Hepatic stellate cell (primary cell): ENCODE results near the gene ZDHHC14.
"Not testable (repeated sequence)": the region's sequence is repeated elsewhere in the genome, so short reads cannot be mapped to it uniquely, and the experiment has no call there.

ENCODE experiments used
- DNase-seq: peaks from one replicate; pipeline ENCODE4 v3.0.0; 2011; ENCODE audit warnings: low spot score

The ZDHHC14 gene

GRCh38 chr6:157407646-157408045 lies 26.7 kb downstream of the ZDHHC14 start:
- no peak for DNase-seq

GRCh38 chr6:157408427-157408826 lies 27.4 kb downstream of the ZDHHC14 start:
- DNase-seq: not testable (repeated sequence)

GRCh38 chr6:157410045-157410444 lies 29.1 kb downstream of the ZDHHC14 start:
- peak; percentile 29 for DNase-seq

- DNase-seq: no peak
These were observed 30.4 kb downstream of the ZDHHC14 start for GRCh38 chr6:157411368-157411767.

GRCh38 chr6:157412791-157413190 lies 31.8 kb downstream of the ZDHHC14 start:
- no peak for DNase-seq

- DNase-seq: no peak
These were observed 39.5 kb downstream of the ZDHHC14 start for GRCh38 chr6:157420497-157420896.

- no peak for DNase-seq
These were observed 43.6 kb downstream of the ZDHHC14 start for GRCh38 chr6:157424491-157425020.

DNA sequence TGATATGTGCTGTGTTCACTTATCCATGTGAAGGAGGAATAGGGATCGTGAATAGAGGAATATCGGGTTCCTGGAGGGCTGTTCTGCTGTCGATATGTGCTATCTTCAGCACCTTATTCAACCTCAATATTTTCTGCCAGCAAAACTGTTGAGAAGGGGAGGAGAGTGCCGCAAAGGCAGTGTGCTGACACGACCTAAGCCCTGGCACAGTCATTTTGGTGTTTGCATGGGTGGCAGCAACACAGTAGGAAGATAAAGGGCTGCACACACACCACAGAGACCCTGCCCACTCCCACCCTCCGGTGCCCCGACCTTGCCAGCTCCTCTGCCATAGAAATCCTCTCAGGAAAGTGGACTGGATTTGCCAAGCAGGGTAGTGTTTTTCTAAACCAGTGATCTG lies 47.0 kb downstream of the ZDHHC14 start:
- DNase-seq: no peak

DNA sequence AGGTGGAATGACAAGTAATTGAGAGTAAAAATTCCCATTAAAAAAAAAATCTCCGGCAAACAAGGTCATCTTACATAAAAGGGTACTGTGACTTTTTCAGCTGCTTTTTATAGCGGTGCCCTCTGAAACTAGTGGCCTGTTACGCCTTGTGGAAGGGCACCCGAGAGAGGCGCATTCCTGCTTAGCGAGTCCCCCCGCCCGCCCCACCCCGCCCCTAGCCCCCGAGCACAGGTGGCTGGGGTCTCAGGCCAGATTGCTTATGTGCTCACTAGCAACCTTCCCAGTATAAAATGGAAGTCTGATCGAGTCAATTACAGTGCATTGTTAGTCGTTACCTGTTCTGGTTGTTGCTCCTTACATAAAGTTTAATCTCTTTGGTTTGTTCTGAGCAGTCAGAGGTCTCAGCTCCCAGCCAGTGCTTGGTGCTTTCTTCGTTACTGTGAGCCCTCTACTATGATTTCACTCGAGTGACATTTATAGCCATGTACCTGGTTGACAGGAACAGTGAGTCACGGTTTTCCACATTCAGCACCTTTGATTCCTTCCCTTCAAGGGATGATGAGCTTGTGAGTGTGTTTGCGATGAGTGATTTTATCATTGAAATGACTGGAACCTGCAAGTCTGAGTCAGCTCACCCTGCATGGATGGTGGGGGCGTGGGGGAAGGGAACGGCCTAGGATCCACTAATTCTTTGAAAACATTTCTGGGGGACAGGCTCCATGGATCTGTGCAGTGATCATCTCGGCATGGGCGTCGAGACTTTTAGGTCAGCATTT lies 47.6 kb downstream of the ZDHHC14 start:
- no peak for DNase-seq

GRCh38 chr6:157429248-157429647 lies 48.3 kb downstream of the ZDHHC14 start:
- no peak for DNase-seq

DNA sequence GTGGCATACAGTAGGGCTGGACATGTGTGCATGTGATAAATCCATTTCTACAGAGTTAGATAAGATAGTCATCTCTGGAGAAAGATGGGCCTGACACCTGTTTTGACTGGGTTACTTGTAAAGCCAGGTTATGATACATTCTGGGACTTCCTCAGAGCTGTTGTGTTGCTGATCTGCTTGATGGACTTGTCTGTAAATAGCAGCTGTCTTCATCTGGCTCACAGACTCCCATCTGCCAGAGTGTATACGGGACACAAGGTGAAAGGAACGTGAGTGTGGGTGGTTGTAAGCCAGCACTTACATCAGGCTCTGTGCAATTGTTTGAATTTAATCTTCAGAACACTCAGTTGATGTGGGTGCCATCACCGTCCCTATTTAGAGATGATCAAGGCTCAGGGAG lies 49.8 kb downstream of the ZDHHC14 start:
- no peak for DNase-seq

GRCh38 chr6:157432231-157432891 lies 51.4 kb downstream of the ZDHHC14 start:
- DNase-seq: no peak

DNA sequence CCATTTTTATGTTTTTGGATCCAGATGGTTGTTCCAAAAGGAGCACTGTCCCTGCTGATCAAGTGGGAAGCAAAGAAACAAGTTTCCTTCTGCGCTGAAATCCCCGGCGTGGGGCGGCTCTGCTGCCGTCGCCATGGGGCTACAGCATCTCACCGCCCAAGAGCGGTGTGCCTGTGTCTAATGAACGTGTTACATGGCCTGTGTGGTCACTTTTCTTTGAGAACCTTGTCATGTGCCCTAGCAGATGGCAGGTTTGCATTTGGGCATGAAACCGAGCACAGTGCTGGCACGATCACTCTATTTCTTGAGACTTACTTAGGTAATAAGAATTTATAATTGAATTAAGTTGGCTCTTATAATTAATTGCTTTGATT lies 51.9 kb downstream of the ZDHHC14 start:
- DNase-seq: no peak

GRCh38 chr6:157433678-157434081 lies 52.7 kb downstream of the ZDHHC14 start:
- no peak for DNase-seq

- DNase-seq: no peak
These were observed 53.5 kb downstream of the ZDHHC14 start for GRCh38 chr6:157434349-157435033.

DNA sequence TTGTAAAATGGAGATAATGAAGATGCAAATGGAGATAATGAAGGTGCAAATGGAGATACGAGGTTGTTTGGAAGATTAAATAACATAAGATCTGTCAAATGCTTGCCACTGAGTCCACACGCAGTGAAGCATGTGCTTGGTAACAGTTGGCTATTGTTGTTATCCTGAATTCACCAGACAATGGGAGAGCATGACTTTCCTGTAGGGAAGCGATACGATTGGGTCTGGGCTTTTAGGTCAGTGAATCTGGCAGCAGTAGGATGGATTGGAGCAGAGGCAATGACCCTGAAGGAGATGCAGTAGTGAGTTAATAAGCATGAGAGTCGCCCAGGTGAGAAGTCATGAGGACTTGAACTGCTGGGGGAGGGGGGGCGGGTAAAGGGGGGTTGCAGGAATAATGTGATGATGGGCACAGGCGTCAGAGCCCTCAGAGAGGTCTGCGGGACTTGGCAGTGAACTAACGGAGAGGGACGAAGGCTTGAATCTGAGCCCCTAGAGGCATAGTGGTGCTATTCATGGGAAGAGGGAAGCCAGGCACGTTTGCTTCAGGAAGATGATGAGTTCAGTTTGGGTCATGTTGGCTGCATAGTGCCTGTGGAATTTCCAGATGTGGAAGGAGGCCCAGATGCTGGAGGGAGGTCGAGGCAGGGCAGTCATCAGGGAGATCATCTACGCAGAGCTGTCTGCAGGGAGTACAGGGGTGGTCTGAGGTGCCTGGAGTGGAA lies 55.4 kb downstream of the ZDHHC14 start:
- no peak for DNase-seq

DNA sequence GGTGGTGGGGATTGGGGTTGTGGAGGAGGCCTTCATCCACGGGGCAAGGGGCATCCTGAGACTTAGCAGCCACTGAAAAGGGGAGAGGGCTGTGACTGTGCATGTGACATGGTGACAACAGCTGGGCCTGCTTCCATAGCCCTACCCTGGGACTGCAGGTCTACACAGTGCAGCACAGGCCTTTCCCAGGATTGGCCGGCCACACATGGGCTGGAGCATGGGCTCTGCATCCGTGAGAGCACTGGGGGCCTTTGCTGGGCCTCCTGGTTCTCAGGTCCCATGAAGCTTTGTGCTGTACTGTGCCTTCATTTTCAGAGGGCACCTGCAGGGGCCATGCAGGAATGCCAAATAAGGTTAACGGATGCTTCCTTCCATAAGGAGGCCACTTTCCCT lies 56.0 kb downstream of the ZDHHC14 start:
- DNase-seq: no peak

DNA sequence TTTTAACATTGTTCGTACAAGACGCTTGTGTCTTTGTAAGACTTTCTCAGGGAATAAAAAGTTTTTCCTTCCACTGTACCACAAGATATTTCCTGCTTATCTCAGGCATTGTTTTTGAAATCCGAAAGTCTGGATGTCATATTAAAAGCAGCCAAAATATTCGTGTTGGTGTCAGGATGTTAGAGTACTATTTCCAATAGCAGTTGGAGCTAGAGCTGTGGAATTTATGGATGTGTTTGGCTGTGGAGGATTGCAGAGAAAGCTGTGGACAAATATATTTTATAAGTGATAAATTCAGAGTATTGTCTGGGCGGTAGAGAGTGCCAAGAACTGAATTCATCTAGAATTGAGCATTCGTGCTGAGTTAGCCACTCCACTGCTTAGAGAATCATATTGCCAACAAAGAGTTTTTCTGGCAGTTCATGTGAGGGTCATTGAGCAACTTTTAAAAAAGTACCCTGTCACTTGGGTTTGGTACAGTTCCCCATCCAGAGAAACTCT lies 57.7 kb downstream of the ZDHHC14 start:
- no peak for DNase-seq

GRCh38 chr6:157440171-157440570 lies 59.2 kb downstream of the ZDHHC14 start:
- no peak for DNase-seq

- no peak for DNase-seq
These were observed 61.3 kb downstream of the ZDHHC14 start for GRCh38 chr6:157442291-157442690.

GRCh38 chr6:157443066-157443800 lies 62.2 kb downstream of the ZDHHC14 start:
- DNase-seq: peak; percentile 22
